H1 (cell line): ENCODE data around the gene SEC63. TPM values are rescaled to one million over a fixed set of nuclear protein-coding genes. Genes with fewer than 3 reads are reported as not detected.

Source experiments
- CTCF ChIA-PET: fragments of 300-600 bp; sonication (Branson Sonifier 250); formaldehyde crosslinking; loops from one replicate; lab custom pipeline; 2021; ENCODE audit not compliant: partially characterized antibody; lab: Charles Lee
- POLR2A ChIA-PET: fragments of 300-600 bp; sonication (Branson Sonifier 250); formaldehyde crosslinking; loops from one replicate; lab custom pipeline; 2021; ENCODE audit warnings: inconsistent platforms; ENCODE audit not compliant: partially characterized antibody; lab: Charles Lee
- DNase-seq, 2 experiments: peaks; one replicate each; pipeline versions ENCODE4 v3.0.0 to v3.0.0-alpha.2; 2010 to 2022; ENCODE audit warnings: low spot score in 2 of 2, low read depth in 1 of 2, mixed read lengths in 1 of 2
- FAIRE-seq: peaks from 2 replicates; lab custom pipeline; 2011; peaks lifted over from hg19 to GRCh38; lab: Jason Lieb, UNC
- H2AFZ ChIP-seq: 2 replicates; pipeline ENCODE4 v1.8.1; 2012; ENCODE audit warnings: low read length, inconsistent platforms
- H2AK5ac ChIP-seq: 2 replicates; pipeline ENCODE4 v1.6.1; 2013; ENCODE audit warnings: low read depth, low read length
- H2BK120ac ChIP-seq: replicated peaks from 2 replicates; pipeline ENCODE3; 2013; ENCODE audit warnings: low read depth, low read length, inconsistent platforms
- H2BK12ac ChIP-seq: 2 replicates; pipeline ENCODE4 v1.6.1; 2013; ENCODE audit warnings: low read depth, low read length
- H2BK15ac ChIP-seq: 2 replicates; pipeline ENCODE4 v1.6.1; 2013; ENCODE audit warnings: low read length
- H2BK20ac ChIP-seq: 2 replicates; pipeline ENCODE4 v1.6.1; 2013; ENCODE audit warnings: low read length
- H2BK5ac ChIP-seq: 2 replicates; pipeline ENCODE4 v1.6.1; 2013; ENCODE audit warnings: low read depth, low read length
- H3K14ac ChIP-seq: 2 replicates; pipeline ENCODE4 v1.6.1; 2013; ENCODE audit warnings: inconsistent platforms; ENCODE audit not compliant: insufficient read length
- H3K18ac ChIP-seq: 2 replicates; pipeline ENCODE4 v1.6.1; 2013; ENCODE audit warnings: low read length; ENCODE audit errors: extremely low read depth
- H3K23ac ChIP-seq: 2 replicates; pipeline ENCODE4 v1.6.1; 2013; ENCODE audit warnings: inconsistent platforms; ENCODE audit not compliant: insufficient read length
- H3K23me2 ChIP-seq: 2 replicates; pipeline ENCODE4 v1.6.1; 2013; ENCODE audit warnings: low read depth, low read length
- H3K27ac ChIP-seq: 2 replicates; pipeline ENCODE4 v1.6.1; 2011; ENCODE audit warnings: low read depth, low read length, inconsistent platforms
- H3K27me3 ChIP-seq, 4 experiments: replicated peaks in 1 of 4; 1 replicate in 1 of 4; 2 replicates in 3 of 4; pipeline versions ENCODE4 v1.6.1 to v1.8.1; 2011 to 2013; ENCODE audit warnings: low read length in 3 of 4, mild to moderate bottlenecking in 3 of 4, inconsistent platforms in 2 of 4, mixed read lengths in 2 of 4, moderate library complexity in 1 of 4; ENCODE audit not compliant: control insufficient read depth in 3 of 4, insufficient read depth in 3 of 4; ENCODE audit errors: extremely low read depth in 1 of 4
- H3K36me3 ChIP-seq, 4 experiments: 2 replicates each; pipeline versions ENCODE4 v1.6.1 to v1.8.1; 2011 to 2013; ENCODE audit warnings: mild to moderate bottlenecking in 4 of 4, low read length in 3 of 4, moderate library complexity in 2 of 4, control low read depth in 1 of 4, inconsistent platforms in 1 of 4; ENCODE audit not compliant: insufficient read depth in 4 of 4, control insufficient read depth in 2 of 4
- H3K4ac ChIP-seq: replicated peaks from 2 replicates; pipeline ENCODE3; 2013; ENCODE audit warnings: low read length, low read depth, mixed read lengths, inconsistent platforms; ENCODE audit not compliant: insufficient read length
- H3K4me1 ChIP-seq, 4 experiments: replicated peaks in 1 of 4; 1 replicate in 1 of 4; 2 replicates in 3 of 4; pipeline versions ENCODE4 v1.6.1 to v1.8.1; 2011 to 2013; ENCODE audit warnings: low read length in 3 of 4, inconsistent platforms in 2 of 4, mixed read lengths in 1 of 4; ENCODE audit not compliant: insufficient read depth in 4 of 4, control insufficient read depth in 3 of 4
- H3K4me2 ChIP-seq, 2 experiments: 2 replicates each; pipeline versions ENCODE4 v1.6.1 to v1.8.1; 2011 to 2013; ENCODE audit warnings: low read depth in 2 of 2, low read length in 2 of 2, control low read depth in 1 of 2, inconsistent platforms in 1 of 2, mild to moderate bottlenecking in 1 of 2; ENCODE audit not compliant: insufficient read depth in 1 of 2
- H3K4me3 ChIP-seq, 4 experiments: fragments of 200-600, 300-600 bp in 1 of 4; sonication (generic), shearing (Covaris generic), sonication (Bioruptor Twin) in 1 of 4; 2 replicates each; pipeline versions ENCODE4 v1.5.1 to v1.8.1; 2011 to 2016; ENCODE audit warnings: low read length in 4 of 4, low read depth in 3 of 4, control low read depth in 2 of 4, inconsistent platforms in 2 of 4, mild to moderate bottlenecking in 2 of 4, mixed read lengths in 1 of 4, moderate library complexity in 1 of 4; ENCODE audit not compliant: insufficient read depth in 2 of 4; ENCODE audit errors: extremely low read depth in 1 of 4
- H3K56ac ChIP-seq: replicated peaks from 2 replicates; pipeline ENCODE3; 2013; ENCODE audit warnings: low read depth, mild to moderate bottlenecking, mixed read lengths, low read length, inconsistent platforms; ENCODE audit not compliant: insufficient read length
- H3K79me1 ChIP-seq: 2 replicates; pipeline ENCODE4 v1.6.1; 2013; ENCODE audit warnings: low read depth, low read length, control low read depth
- H3K79me2 ChIP-seq, 2 experiments: 2 replicates each; pipeline versions ENCODE4 v1.6.1 to v1.8.1; 2012 to 2013; ENCODE audit warnings: low read length in 2 of 2, mild to moderate bottlenecking in 2 of 2, inconsistent platforms in 1 of 2; ENCODE audit not compliant: insufficient read depth in 2 of 2, control insufficient read depth in 1 of 2
- H3K9ac ChIP-seq, 4 experiments: replicated peaks in 1 of 4; 1 replicate in 1 of 4; 2 replicates in 3 of 4; pipeline versions ENCODE4 v1.6.1 to v1.8.1; 2011 to 2013; ENCODE audit warnings: low read depth in 3 of 4, low read length in 3 of 4, control low read depth in 2 of 4, mild to moderate bottlenecking in 2 of 4, moderate library complexity in 2 of 4, inconsistent platforms in 1 of 4; ENCODE audit errors: extremely low read depth in 1 of 4
- H3K9me3 ChIP-seq, 2 experiments: 2 replicates each; pipeline versions ENCODE4 v1.6.1 to v1.8.1; 2012 to 2013; ENCODE audit warnings: mild to moderate bottlenecking in 2 of 2, moderate library complexity in 2 of 2, control low read depth in 1 of 2, inconsistent platforms in 1 of 2, low read depth in 1 of 2, low read length in 1 of 2, mixed read lengths in 1 of 2; ENCODE audit not compliant: insufficient read depth in 2 of 2
- H4K20me1 ChIP-seq, 2 experiments: replicated peaks in 1 of 2; 2 replicates each; pipeline versions ENCODE3 to v1.8.1; 2011 to 2013; ENCODE audit warnings: inconsistent platforms in 2 of 2, low read length in 2 of 2, mild to moderate bottlenecking in 1 of 2; ENCODE audit not compliant: insufficient read depth in 2 of 2, control insufficient read depth in 1 of 2
- H4K5ac ChIP-seq: 2 replicates; pipeline ENCODE4 v1.6.1; 2013; ENCODE audit warnings: low read length, low read depth, mixed read lengths, inconsistent platforms; ENCODE audit not compliant: insufficient read length
- H4K8ac ChIP-seq: 2 replicates; pipeline ENCODE4 v1.8.0; 2013; ENCODE audit warnings: mild to moderate bottlenecking, moderate library complexity, low read length, inconsistent platforms; ENCODE audit not compliant: insufficient read depth; ENCODE audit errors: extremely low read depth
- H4K91ac ChIP-seq: replicated peaks from 2 replicates; pipeline ENCODE3; 2013; ENCODE audit warnings: low read length, mixed read lengths, inconsistent platforms; ENCODE audit not compliant: insufficient read length
- BCL11A ChIP-seq, 2 experiments: IDR thresholded peaks; one replicate each; pipeline ENCODE4 v1.6.1; 2011; ENCODE audit warnings: low read depth in 2 of 2, low read length in 2 of 2, mild to moderate bottlenecking in 2 of 2
- CBX5 ChIP-seq: fragments of 300-800, 300-1000 bp; sonication (generic); IDR thresholded peaks from 2 replicates; pipeline ENCODE4 v1.7.1; 2016; ENCODE audit warnings: antibody characterized with exemption, low read length, low read depth
- HDAC6 ChIP-seq: IDR thresholded peaks from one replicate; pipeline ENCODE4 v1.7.1; 2012; ENCODE audit warnings: low read depth, mild to moderate bottlenecking, inconsistent platforms, low read length, moderate library complexity
- RBBP5 ChIP-seq: IDR thresholded peaks from 2 replicates; pipeline ENCODE4 v1.7.1; 2012; ENCODE audit warnings: low read depth, mild to moderate bottlenecking, inconsistent platforms, low read length, moderate library complexity, borderline replicate concordance
- RFX5 ChIP-seq: IDR thresholded peaks from 2 replicates; pipeline ENCODE4 v1.6.1; 2011; ENCODE audit warnings: low read depth, low read length, improper control_type of control experiment, borderline replicate concordance
- RNF2 ChIP-seq: fragments of 200-900, 300-1000 bp; sonication (generic); IDR thresholded peaks from 2 replicates; pipeline ENCODE4 v1.7.1; 2016; ENCODE audit warnings: borderline replicate concordance, low read depth, mild to moderate bottlenecking, antibody characterized with exemption, low read length; ENCODE audit not compliant: poor library complexity, severe bottlenecking; ENCODE audit errors: missing control alignments
- TAF1 ChIP-seq: IDR thresholded peaks from 2 replicates; pipeline ENCODE4 v1.6.1; 2011; ENCODE audit warnings: mild to moderate bottlenecking, low read depth, low read length
- TBP ChIP-seq: IDR thresholded peaks from 2 replicates; pipeline ENCODE4 v1.6.1; 2011; ENCODE audit warnings: low read depth, low read length, improper control_type of control experiment
- TCF12 ChIP-seq: IDR thresholded peaks from 2 replicates; pipeline ENCODE4 v1.6.1; 2011; ENCODE audit warnings: low read depth, mild to moderate bottlenecking, low read length
- USF2 ChIP-seq: IDR thresholded peaks from 2 replicates; pipeline ENCODE4 v1.6.1; 2011; ENCODE audit warnings: low read length, improper control_type of control experiment
- WGBS, 2 experiments: shearing (Covaris generic) in 1 of 2; methylation state at CpG; one replicate each; pipeline versions ENCODE4 v1.1.6 to v1.1.7; 2013 to 2015; ENCODE audit warnings: low lambda C conversion rate in 2 of 2, mixed read lengths in 2 of 2, inconsistent platforms in 1 of 2, low coverage in 1 of 2, missing lambda C conversion rate in 1 of 2; ENCODE audit not compliant: insufficient replicate concordance in 2 of 2, insufficient coverage in 1 of 2, insufficient read length in 1 of 2; ENCODE audit errors: extremely low coverage in 1 of 2, missing lambda C conversion rate in 1 of 2; 5-methylcytosine and 5-hydroxymethylcytosine counted together
- polyA plus RNA-seq, 7 experiments: library from polyadenylated mRNA; depleted of rRNA in 3 of 7; stranded (reverse) in 5 of 7; unstranded in 2 of 7; fragments of >200 nt in 5 of 7; fragments of 200-250 nt in 2 of 7; gene quantifications; 1 replicate in 5 of 7; 2 replicates in 1 of 7; 4 replicates in 1 of 7; pipeline versions ENCODE4 v1.2.1 to v1.2.3, GENCODE V29; 2011 to 2013; ENCODE audit warnings: missing spikeins in 2 of 7, mixed read lengths in 2 of 7
- total RNA-seq: library from RNA; stranded (reverse); fragmentation: NEBNext Ultra II Directional; extraction: Animal tissue kit (Norgen Biotek cat#: 25700); gene quantifications from 2 replicates; pipeline ENCODE4 v1.2.1, GENCODE V29; 2021

Gene SEC63
- total and polyA plus RNA-seq, 2 of the 8 experiments (the other 6 are each of a cell fraction or from before 2014, with no cell fraction given), result 17.3 to 121 TPM

- peaks cover 0 to 5% (median 0%) of the 10 kb centered on the region in 4 experiments; a peak in 2 of 7 replicates for H3K4me1 ChIP-seq
- H3K27ac ChIP-seq, result no peak overlapping the region
- peaks cover 0 to 7% (median 4%) of the 10 kb centered on the region in 4 experiments; a peak in 5 of 7 replicates for H3K27me3 ChIP-seq
- no peaks in the 10 kb centered on the region for H3K79me2 ChIP-seq
- no peaks in the 10 kb centered on the region for H3K36me3 ChIP-seq
- no peak overlapping the region for H3K4me2 ChIP-seq
- ChIA-PET POLR2A (no interaction called here), CTCF (interaction anchor here (0.6 to 4.0 kb wide), 10 partner anchors 9 to 1457 kb away, joined by 3 to 21 read pairs (median 8); partner anchors contain the start of gene SCML4)
- no peak overlapping the region for H4K8ac ChIP-seq
- H2BK20ac ChIP-seq, result no peak overlapping the region
- no peak overlapping the region for H2BK5ac ChIP-seq
- no peak overlapping the region for H3K18ac ChIP-seq
- H2BK120ac ChIP-seq, result no peak overlapping the region
- H4K5ac ChIP-seq, result no peak overlapping the region
- H2AK5ac ChIP-seq, result no peak overlapping the region
- H4K20me1 ChIP-seq, result no peaks in the 10 kb centered on the region
- TF ChIP-seq USF2, result no peak
- no peak for TF ChIP-seq TCF12
- no peak for TF ChIP-seq TBP
- TF ChIP-seq RBBP5, result no peak
- TF ChIP-seq RNF2, result no peak
- TF ChIP-seq CBX5, result no peak
- TF ChIP-seq HDAC6, result no peak
- TF ChIP-seq BCL11A (IDR thresholded peaks at IDR 0.05; ENCODE audit: low read depth in 2 of 2, low read length in 2 of 2), result no peak
- TF ChIP-seq TAF1, result no peak
- TF ChIP-seq RFX5, result no peak
- no peak overlapping the region for H3K14ac ChIP-seq
- H3K23ac ChIP-seq, result no peak overlapping the region
- H3K79me1 ChIP-seq, result no peaks in the 10 kb centered on the region
- no peak overlapping the region for H3K4ac ChIP-seq
- 43% methylated on average over 4 of the region's 4 CpGs; no CpG with 5 or more reads in 1 of the 2 experiments for WGBS, 2 experiments
- H3K4me3 ChIP-seq, result no peak overlapping the region
- no peak overlapping the region for H4K91ac ChIP-seq
- H3K23me2 ChIP-seq, result peaks cover 4% of the 10 kb centered on the region; the same call in 1 of the 2 replicates
- no peak for FAIRE-seq
- no peak overlapping the region for H3K56ac ChIP-seq
- H2BK12ac ChIP-seq, result no peak overlapping the region
- H3K9ac ChIP-seq, result no peak overlapping the region
- H2BK15ac ChIP-seq, result no peak overlapping the region
- H2AFZ ChIP-seq, result no peak overlapping the region
- peak in 1 of 2 experiments; percentile 24 for DNase-seq
- H3K9me3 ChIP-seq, result no peaks in the 10 kb centered on the region
These were observed 111.7 kb downstream of the SEC63 start for GRCh38 chr6:107846262-107846795.
